H9 (cell line): Measurements from ENCODE around the gene AFAP1. TPM values are rescaled to one million over a fixed set of nuclear protein-coding genes. Genes with fewer than 3 reads are reported as not detected.

ENCODE experiments used
- DNase-seq: peaks from one replicate; pipeline ENCODE4 v3.0.0-alpha.2; 2017
- H2AFZ ChIP-seq: one replicate; pipeline ENCODE4 v1.6.1; 2013; ENCODE audit warnings: mild to moderate bottlenecking, low read length, control low read depth, moderate library complexity
- H2AK5ac ChIP-seq: 2 replicates; pipeline ENCODE4 v1.6.1; 2013; ENCODE audit warnings: low read length, control low read depth, mixed read lengths; ENCODE audit not compliant: insufficient read length
- H2BK120ac ChIP-seq: one replicate; pipeline ENCODE4 v1.6.1; 2013; ENCODE audit warnings: low read depth, mild to moderate bottlenecking, low read length, control low read depth, inconsistent platforms; ENCODE audit not compliant: poor library complexity, severe bottlenecking
- H2BK12ac ChIP-seq: 2 replicates; pipeline ENCODE4 v1.6.1; 2013; ENCODE audit warnings: low read length, control low read depth, mixed read lengths, low read depth; ENCODE audit not compliant: insufficient read length
- H2BK15ac ChIP-seq: 2 replicates; pipeline ENCODE4 v1.6.1; 2013; ENCODE audit warnings: low read depth, low read length, control low read depth
- H2BK20ac ChIP-seq: one replicate; pipeline ENCODE4 v1.6.1; 2013; ENCODE audit warnings: low read depth, mild to moderate bottlenecking, low read length, control low read depth, inconsistent platforms; ENCODE audit not compliant: poor library complexity, severe bottlenecking
- H2BK5ac ChIP-seq: 2 replicates; pipeline ENCODE4 v1.6.1; 2013; ENCODE audit warnings: low read length, control low read depth, mixed read lengths; ENCODE audit not compliant: insufficient read length
- H3K14ac ChIP-seq: 2 replicates; pipeline ENCODE4 v1.6.1; 2013; ENCODE audit warnings: low read length, control low read depth; ENCODE audit not compliant: insufficient read depth
- H3K18ac ChIP-seq: 2 replicates; pipeline ENCODE4 v1.6.1; 2013; ENCODE audit warnings: low read depth, mild to moderate bottlenecking, mixed read lengths, low read length, control low read depth; ENCODE audit not compliant: insufficient read length
- H3K23ac ChIP-seq: 2 replicates; pipeline ENCODE4 v1.6.1; 2013; ENCODE audit warnings: low read length, control low read depth, mixed read lengths, low read depth; ENCODE audit not compliant: insufficient read length
- H3K23me2 ChIP-seq: 2 replicates; pipeline ENCODE4 v1.6.1; 2013; ENCODE audit warnings: low read depth, mild to moderate bottlenecking, mixed read lengths, low read length, control low read depth; ENCODE audit not compliant: insufficient read length, poor library complexity, severe bottlenecking
- H3K27ac ChIP-seq: 2 replicates; pipeline ENCODE4 v1.5.1; 2013; ENCODE audit warnings: low read length, control low read depth, mixed read lengths, low read depth; ENCODE audit not compliant: insufficient read length
- H3K27me3 ChIP-seq: 2 replicates; pipeline ENCODE4 v1.6.1; 2013; ENCODE audit warnings: low read length, control low read depth, inconsistent platforms; ENCODE audit not compliant: insufficient read depth
- H3K4ac ChIP-seq: 2 replicates; pipeline ENCODE4 v1.6.1; 2013; ENCODE audit warnings: low read depth, mild to moderate bottlenecking, control low read depth, inconsistent platforms, low read length, moderate library complexity
- H3K4me1 ChIP-seq: 2 replicates; pipeline ENCODE4 v1.6.1; 2013; ENCODE audit warnings: low read length, control low read depth, inconsistent platforms; ENCODE audit not compliant: insufficient read depth
- H3K4me2 ChIP-seq: 2 replicates; pipeline ENCODE4 v1.6.1; 2013; ENCODE audit warnings: low read length, control low read depth, mixed read lengths; ENCODE audit not compliant: insufficient read length, insufficient read depth
- H3K56ac ChIP-seq: 2 replicates; pipeline ENCODE4 v1.6.1; 2013; ENCODE audit warnings: low read depth, mild to moderate bottlenecking, mixed read lengths, low read length, control low read depth; ENCODE audit not compliant: insufficient read length
- H3K79me1 ChIP-seq: 2 replicates; pipeline ENCODE4 v1.6.1; 2013; ENCODE audit warnings: low read depth, mild to moderate bottlenecking, moderate library complexity, low read length, control low read depth, inconsistent platforms; ENCODE audit not compliant: insufficient read depth, poor library complexity, severe bottlenecking
- H3K79me2 ChIP-seq: 2 replicates; pipeline ENCODE4 v1.6.1; 2013; ENCODE audit warnings: low read length, control low read depth, inconsistent platforms; ENCODE audit not compliant: insufficient read depth
- H3K9ac ChIP-seq: 2 replicates; pipeline ENCODE4 v1.6.1; 2013; ENCODE audit warnings: low read length, control low read depth, mixed read lengths; ENCODE audit not compliant: insufficient read length; ENCODE audit errors: extremely low read depth
- H3K9me3 ChIP-seq: one replicate; pipeline ENCODE4 v1.6.1; 2013; ENCODE audit warnings: low read depth, low read length, inconsistent platforms; ENCODE audit not compliant: control insufficient read depth
- H3T11ph ChIP-seq: one replicate; pipeline ENCODE4 v1.6.1; 2013; ENCODE audit warnings: mild to moderate bottlenecking, low read length, control low read depth, inconsistent platforms
- H4K20me1 ChIP-seq: one replicate; pipeline ENCODE4 v1.6.1; 2013; ENCODE audit not compliant: control insufficient read depth, insufficient read length, insufficient read depth
- H4K5ac ChIP-seq: 2 replicates; pipeline ENCODE4 v1.6.1; 2013; ENCODE audit warnings: low read depth, mild to moderate bottlenecking, mixed read lengths, low read length, control low read depth; ENCODE audit not compliant: insufficient read length
- H4K8ac ChIP-seq: replicated peaks from 2 replicates; pipeline ENCODE4 v1.6.1; 2013; ENCODE audit warnings: low read length, control low read depth, mixed read lengths, low read depth; ENCODE audit not compliant: insufficient read length
- H4K91ac ChIP-seq: 2 replicates; pipeline ENCODE4 v1.6.1; 2013; ENCODE audit warnings: low read depth, mild to moderate bottlenecking, moderate library complexity, mixed read lengths, low read length, control low read depth; ENCODE audit not compliant: insufficient read length
- H3K27ac Mint-ChIP-seq, 3 experiments: 2 replicates in 2 of 3; 3 replicates in 1 of 3; pipeline ENCODE4 v1.8.0; 2020 to 2021; ENCODE audit warnings: mixed read lengths in 3 of 3, mild to moderate bottlenecking in 1 of 3, moderate library complexity in 1 of 3
- H3K27me3 Mint-ChIP-seq: 2 replicates; pipeline ENCODE4 v1.8.0; 2021; ENCODE audit warnings: low read depth, mild to moderate bottlenecking, moderate library complexity, mixed read lengths
- H3K36me3 Mint-ChIP-seq, 3 experiments: 2 replicates in 2 of 3; 3 replicates in 1 of 3; pipeline ENCODE4 v1.8.0; 2020 to 2021; ENCODE audit warnings: low read depth in 3 of 3, mixed read lengths in 3 of 3; ENCODE audit not compliant: insufficient read depth in 1 of 3
- H3K4me1 Mint-ChIP-seq, 2 experiments: 2 replicates each; pipeline ENCODE4 v1.8.0; 2020; ENCODE audit warnings: mixed read lengths in 2 of 2
- H3K4me3 Mint-ChIP-seq, 2 experiments: 2 replicates in 1 of 2; 3 replicates in 1 of 2; pipeline ENCODE4 v1.8.0; 2020 to 2021; ENCODE audit warnings: mild to moderate bottlenecking in 2 of 2, mixed read lengths in 2 of 2, moderate library complexity in 1 of 2
- H3K9me3 Mint-ChIP-seq, 2 experiments: 2 replicates in 1 of 2; 3 replicates in 1 of 2; pipeline ENCODE4 v1.8.0; 2020; ENCODE audit warnings: mild to moderate bottlenecking in 2 of 2, mixed read lengths in 2 of 2, moderate library complexity in 1 of 2
- whole genome bisulfite sequencing: extraction: QIAGEN DNeasy Blood & Tissue Kit; methylation state at CpG from one replicate; pipeline ENCODE4 v1.1.7; 2013; ENCODE audit warnings: missing lambda C conversion rate, low lambda C conversion rate, mixed read lengths; ENCODE audit not compliant: insufficient read length; ENCODE audit errors: extremely low coverage; 5-methylcytosine and 5-hydroxymethylcytosine counted together
- total RNA-seq: library from RNA; stranded (reverse); gene quantifications from 2 replicates; pipeline ENCODE4 v1.2.1, GENCODE V29; 2021
- TF ChIP-seq, protein P1 (sequence below): fragments of 200-600 bp; sonication (generic); conservative IDR thresholded peaks from 3 replicates; pipeline ENCODE4 v1.8.0; 2021; ENCODE audit warnings: antibody characterized with exemption, mild to moderate bottlenecking

The AFAP1 gene
- total RNA-seq, 1 experiment from 2014 or later, result 6.5 TPM

GRCh38 chr4:7987148-7987989, 47.7 kb upstream of the AFAP1 start:
- Histone ChIP-seq H2AK5ac (no peak overlapping the region), H3K14ac (no peak overlapping the region), H2AFZ (no peak overlapping the region), H3K9me3 (no peaks in the 10 kb centered on the region), H3K27me3 (no peaks in the 10 kb centered on the region), H2BK20ac (no peak overlapping the region), H4K5ac (no peak overlapping the region), H2BK120ac (no peak overlapping the region), H2BK5ac (no peak overlapping the region), H3K27ac (no peak overlapping the region), H3K23me2 (no peaks in the 10 kb centered on the region), H3K56ac (no peak overlapping the region), H2BK12ac (no peak overlapping the region), H4K20me1 (no peaks in the 10 kb centered on the region), H4K91ac (no peak overlapping the region), H3K4me1 (no peaks in the 10 kb centered on the region), H2BK15ac (no peak overlapping the region), H4K8ac (no peak overlapping the region), H3K23ac (no peak overlapping the region), H3K9ac (no peak overlapping the region), H3K4ac (no peak overlapping the region), H3T11ph (no peak overlapping the region), H3K4me2 (no peak overlapping the region), H3K79me2 (no peaks in the 10 kb centered on the region), H3K18ac (no peak overlapping the region), H3K79me1 (no peaks in the 10 kb centered on the region)
- H3K27me3 Mint-ChIP-seq, result no peaks in the 10 kb centered on the region
- DNase-seq, result peak; percentile 82
- no peaks in the 10 kb centered on the region; a peak in 1 of 5 replicates for H3K9me3 Mint-ChIP-seq
- H3K36me3 Mint-ChIP-seq, result no peaks in the 10 kb centered on the region
- H3K27ac Mint-ChIP-seq, result 0 out of 7 replicates have a peak overlapping the region, but pooled peaks of 1 of the 3 experiments have one; percentile 32
- WGBS, result no CpG with 5 or more reads among the region's 10 CpGs
- peaks cover 8 to 13% of the 10 kb centered on the region in 2 experiments for H3K4me1 Mint-ChIP-seq
- TF ChIP-seq, protein P1, sequence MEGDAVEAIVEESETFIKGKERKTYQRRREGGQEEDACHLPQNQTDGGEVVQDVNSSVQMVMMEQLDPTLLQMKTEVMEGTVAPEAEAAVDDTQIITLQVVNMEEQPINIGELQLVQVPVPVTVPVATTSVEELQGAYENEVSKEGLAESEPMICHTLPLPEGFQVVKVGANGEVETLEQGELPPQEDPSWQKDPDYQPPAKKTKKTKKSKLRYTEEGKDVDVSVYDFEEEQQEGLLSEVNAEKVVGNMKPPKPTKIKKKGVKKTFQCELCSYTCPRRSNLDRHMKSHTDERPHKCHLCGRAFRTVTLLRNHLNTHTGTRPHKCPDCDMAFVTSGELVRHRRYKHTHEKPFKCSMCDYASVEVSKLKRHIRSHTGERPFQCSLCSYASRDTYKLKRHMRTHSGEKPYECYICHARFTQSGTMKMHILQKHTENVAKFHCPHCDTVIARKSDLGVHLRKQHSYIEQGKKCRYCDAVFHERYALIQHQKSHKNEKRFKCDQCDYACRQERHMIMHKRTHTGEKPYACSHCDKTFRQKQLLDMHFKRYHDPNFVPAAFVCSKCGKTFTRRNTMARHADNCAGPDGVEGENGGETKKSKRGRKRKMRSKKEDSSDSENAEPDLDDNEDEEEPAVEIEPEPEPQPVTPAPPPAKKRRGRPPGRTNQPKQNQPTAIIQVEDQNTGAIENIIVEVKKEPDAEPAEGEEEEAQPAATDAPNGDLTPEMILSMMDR, result peak; percentile 95
- no peak overlapping the region for H3K4me3 Mint-ChIP-seq
